Esophagus muscularis mucosa (tissue), 3 donors: Measurements from ENCODE around the gene NRG2.

Experiments
- POLR2A ChIP-seq: fragments of 450-650 bp; IDR thresholded peaks from one replicate; pipeline ENCODE4 v1.6.1; 2017; ENCODE audit warnings: antibody characterized with exemption, moderate library complexity, mild to moderate bottlenecking, low read depth
- TF ChIP-seq, protein P1 (sequence below), 3 experiments: fragments of 200-600 bp in 2 of 3; fragments of 450-650 bp in 1 of 3; sonication (generic) in 2 of 3; IDR thresholded peaks; one replicate each; pipeline ENCODE4 v1.5.1; 2017 to 2019; ENCODE audit warnings: antibody characterized with exemption in 3 of 3, mild to moderate bottlenecking in 2 of 3, moderate library complexity in 1 of 3

DNA sequence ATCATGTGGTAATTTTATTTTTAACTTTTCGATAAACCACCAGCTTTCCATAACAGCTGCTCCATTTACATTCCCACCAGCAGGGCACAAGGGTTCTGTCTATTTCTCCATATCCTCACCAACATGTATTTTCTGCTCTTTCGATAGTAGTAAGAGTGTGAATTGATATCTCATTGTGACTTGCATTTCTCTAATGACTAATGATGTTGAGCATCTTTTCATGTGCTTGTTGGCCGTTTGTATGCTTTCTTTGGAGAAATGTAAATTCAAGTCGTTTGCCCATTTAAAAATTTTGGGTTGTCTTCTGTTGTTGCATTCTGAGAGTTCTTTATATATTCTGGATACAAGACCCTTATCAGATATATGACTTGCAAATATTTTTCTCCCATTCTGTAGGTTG is 201.6 kb downstream of the NRG2 start:
- TF ChIP-seq, protein P1, sequence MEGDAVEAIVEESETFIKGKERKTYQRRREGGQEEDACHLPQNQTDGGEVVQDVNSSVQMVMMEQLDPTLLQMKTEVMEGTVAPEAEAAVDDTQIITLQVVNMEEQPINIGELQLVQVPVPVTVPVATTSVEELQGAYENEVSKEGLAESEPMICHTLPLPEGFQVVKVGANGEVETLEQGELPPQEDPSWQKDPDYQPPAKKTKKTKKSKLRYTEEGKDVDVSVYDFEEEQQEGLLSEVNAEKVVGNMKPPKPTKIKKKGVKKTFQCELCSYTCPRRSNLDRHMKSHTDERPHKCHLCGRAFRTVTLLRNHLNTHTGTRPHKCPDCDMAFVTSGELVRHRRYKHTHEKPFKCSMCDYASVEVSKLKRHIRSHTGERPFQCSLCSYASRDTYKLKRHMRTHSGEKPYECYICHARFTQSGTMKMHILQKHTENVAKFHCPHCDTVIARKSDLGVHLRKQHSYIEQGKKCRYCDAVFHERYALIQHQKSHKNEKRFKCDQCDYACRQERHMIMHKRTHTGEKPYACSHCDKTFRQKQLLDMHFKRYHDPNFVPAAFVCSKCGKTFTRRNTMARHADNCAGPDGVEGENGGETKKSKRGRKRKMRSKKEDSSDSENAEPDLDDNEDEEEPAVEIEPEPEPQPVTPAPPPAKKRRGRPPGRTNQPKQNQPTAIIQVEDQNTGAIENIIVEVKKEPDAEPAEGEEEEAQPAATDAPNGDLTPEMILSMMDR (IDR thresholded peaks at IDR 0.05), result no peak
- no peak for TF ChIP-seq POLR2A
